HCT116 (cell line): ENCODE data around the gene TYRP1. TPM values are rescaled to one million over a fixed set of nuclear protein-coding genes. Genes with fewer than 3 reads are reported as not detected.

Experiments
- ATAC-seq: fragments of 200-7000 bp; cut with Tn5 transposase; 2 replicates; pipeline ENCODE4 v1.9.1; 2020; ENCODE audit warnings: mild to moderate bottlenecking, moderate library complexity
- BruUV-seq: library from RNA; stranded (reverse); fragments of 400-500 nt; replicated peaks from 2 replicates; lab custom pipeline; 2021; lab: Mats Ljungman, UMichigan
- CTCF ChIA-PET: fragments of 300-600 bp; sonication (Branson Sonifier 250); formaldehyde crosslinking; loops from one replicate; lab custom pipeline; 2021; ENCODE audit warnings: antibody characterized with exemption; lab: Charles Lee
- POLR2A ChIA-PET: fragments of 300-600, 350-600 bp; sonication (Branson Sonifier 250); formaldehyde crosslinking; loops from one replicate; lab custom pipeline; 2021; ENCODE audit warnings: antibody characterized with exemption; lab: Charles Lee
- RAD21 ChIA-PET, 2 experiments: fragments of 300-600 bp; sonication (Branson Sonifier 250); formaldehyde crosslinking; loops; one replicate each; lab custom pipeline; 2023; ENCODE audit warnings: low total read pairs in 2 of 2; ENCODE audit not compliant: uncharacterized antibody in 2 of 2, unreplicated experiment in 2 of 2, low non-redundant PET in 1 of 2; lab: Charles Lee
- DNase-seq: peaks from one replicate; pipeline ENCODE4 v3.0.0-alpha.2; 2010; ENCODE audit warnings: low read depth, low spot score
- H2AFZ ChIP-seq: fragments of 200-600 bp; shearing (Covaris generic), sonication (generic); 2 replicates; pipeline ENCODE4 v1.6.1; 2017; ENCODE audit warnings: low read depth, mixed run types, mixed read lengths, antibody characterized with exemption, low read length; ENCODE audit not compliant: poor library complexity, severe bottlenecking
- H3K27ac ChIP-seq: 2 replicates; pipeline ENCODE4 v1.5.1; 2012; ENCODE audit warnings: low read depth, low read length
- H3K27me3 ChIP-seq: fragments of 200-600 bp; sonication (generic); 2 replicates; pipeline ENCODE4 v1.6.1; 2016; ENCODE audit warnings: mixed run types, low read length, mixed read lengths; ENCODE audit not compliant: insufficient read depth
- H3K36me3 ChIP-seq, 2 experiments: fragments of 200-500 bp in 1 of 2; fragments of 200-600 bp in 1 of 2; sonication (Bioruptor generic) in 1 of 2; sonication (generic) in 1 of 2; 2 replicates each; pipeline versions ENCODE4 v1.5.1 to v1.6.1; 2014 to 2016; ENCODE audit warnings: low read length in 2 of 2, inconsistent platforms in 1 of 2, mixed read lengths in 1 of 2, mixed run types in 1 of 2; ENCODE audit not compliant: insufficient read depth in 2 of 2, control insufficient read depth in 1 of 2
- H3K4me1 ChIP-seq, 2 experiments: fragments of 200-600 bp in 1 of 2; sonication (generic) in 1 of 2; 2 replicates each; pipeline versions ENCODE4 v1.5.1 to v1.6.1; 2012 to 2017; ENCODE audit warnings: low read length in 2 of 2, inconsistent platforms in 1 of 2, mild to moderate bottlenecking in 1 of 2, mixed read lengths in 1 of 2, mixed run types in 1 of 2, moderate library complexity in 1 of 2; ENCODE audit not compliant: insufficient read depth in 2 of 2, control insufficient read depth in 1 of 2
- H3K4me2 ChIP-seq: fragments of 200-600 bp; sonication (generic); 2 replicates; pipeline ENCODE4 v1.6.1; 2017; ENCODE audit warnings: mixed run types, low read length, mixed read lengths
- H3K4me3 ChIP-seq, 2 experiments: fragments of 200-600 bp in 1 of 2; sonication (generic) in 1 of 2; replicated peaks in 1 of 2; 2 replicates each; pipeline ENCODE4 v1.5.1; 2011 to 2016; ENCODE audit warnings: low read length in 2 of 2, control low read depth in 1 of 2, low read depth in 1 of 2, mild to moderate bottlenecking in 1 of 2, mixed read lengths in 1 of 2, mixed run types in 1 of 2
- H3K79me2 ChIP-seq: fragments of 200-600 bp; sonication (generic); 2 replicates; pipeline ENCODE4 v1.6.1; 2017; ENCODE audit warnings: mild to moderate bottlenecking, mixed run types, low read length, moderate library complexity, mixed read lengths; ENCODE audit not compliant: insufficient read depth
- H3K9ac ChIP-seq: fragments of 200-600 bp; sonication (generic); 2 replicates; pipeline ENCODE4 v1.6.1; 2016; ENCODE audit warnings: low read length, mixed read lengths
- H3K9me2 ChIP-seq: fragments of 200-600 bp; sonication (generic), shearing (Covaris generic); 2 replicates; pipeline ENCODE4 v1.6.1; 2017; ENCODE audit warnings: mixed run types, mild to moderate bottlenecking, moderate library complexity; ENCODE audit not compliant: insufficient read depth
- H3K9me3 ChIP-seq, 2 experiments: fragments of 200-500 bp in 1 of 2; fragments of 200-600 bp in 1 of 2; sonication (Bioruptor generic) in 1 of 2; sonication (generic) in 1 of 2; 2 replicates each; pipeline ENCODE4 v1.6.1; 2014 to 2017; ENCODE audit warnings: low read length in 2 of 2, mixed read lengths in 2 of 2, inconsistent platforms in 1 of 2, low read depth in 1 of 2, mild to moderate bottlenecking in 1 of 2, mixed run types in 1 of 2, moderate library complexity in 1 of 2; ENCODE audit not compliant: control insufficient read depth in 1 of 2, insufficient read depth in 1 of 2
- H4K20me1 ChIP-seq: fragments of 200-600 bp; sonication (generic), shearing (Covaris generic); 2 replicates; pipeline ENCODE4 v1.6.1; 2017; ENCODE audit warnings: mixed run types, mild to moderate bottlenecking, moderate library complexity; ENCODE audit not compliant: insufficient read depth
- CEBPB ChIP-seq: IDR thresholded peaks from 2 replicates; pipeline ENCODE4 v1.6.1; 2012; ENCODE audit warnings: low read depth
- EGR1 ChIP-seq: IDR thresholded peaks from 2 replicates; pipeline ENCODE4 v1.6.1; 2012; ENCODE audit warnings: low read depth
- POLR2A ChIP-seq: IDR thresholded peaks from 2 replicates; pipeline ENCODE4 v1.7.0; 2011; ENCODE audit warnings: borderline replicate concordance; ENCODE audit not compliant: insufficient read depth, insufficient read length; ENCODE audit errors: extremely low read depth
- SIN3A ChIP-seq: IDR thresholded peaks from 2 replicates; pipeline ENCODE4 v1.6.1; 2012; ENCODE audit warnings: low read depth
- intact Hi-C: fragments of 100-400 bp; cut with micrococcal nuclease; formaldehyde crosslinking; loops from 2 replicates; pipeline ENCODE4 v1.10.0; 2022
- total RNA-seq: library from RNA; stranded (reverse); gene quantifications from one replicate; pipeline ENCODE4 v1.2.1, GENCODE V29; 2021; ENCODE audit not compliant: unreplicated experiment

Gene TYRP1
- total RNA-seq, 1 experiment from 2014 or later: not detected

GRCh38 chr9:12739014-12739652 lies 45.9 kb downstream of the TYRP1 start:
- Histone ChIP-seq H4K20me1 (no peaks in the 10 kb centered on the region), H3K79me2 (no peaks in the 10 kb centered on the region), H3K36me3 (no peaks in the 10 kb centered on the region), H3K27me3 (no peaks in the 10 kb centered on the region), H3K4me1 (no peaks in the 10 kb centered on the region), H3K9me3 (no peaks in the 10 kb centered on the region), H2AFZ (no peak overlapping the region), H3K9ac (no peak overlapping the region), H3K9me2 (no peaks in the 10 kb centered on the region), H3K4me2 (no peak overlapping the region), H3K27ac (no peak overlapping the region), H3K4me3 (no peak overlapping the region)
- intact Hi-C loops: no loop called here
- TF ChIP-seq SIN3A (no peak), CEBPB (no peak)
- CTCF ChIA-PET: interaction anchor here (1.7 kb wide), 1 partner anchor 17 kb away, joined by 5 read pairs; no protein-coding TSS in a partner anchor
- DNase-seq: no peak
- POLR2A ChIA-PET: interaction anchor here (1.2 kb wide), 1 partner anchor 76 kb away, joined by 3 read pairs; no protein-coding TSS in a partner anchor
- RAD21 ChIA-PET: interaction anchor here in 1 of 2 experiments (0.6 kb wide), 1 partner anchor 82 kb away, joined by 3 read pairs; no protein-coding TSS in a partner anchor
- no peak for ATAC-seq
- no TSS peak for BruUV-seq

- intact Hi-C loops: no loop called here
- H3K79me2 ChIP-seq: no peaks in the 10 kb centered on the region
- H3K4me1 ChIP-seq: no peaks in the 10 kb centered on the region
- no peaks in the 10 kb centered on the region for H3K36me3 ChIP-seq
- ChIA-PET RAD21 (no interaction called here), CTCF (no interaction called here), POLR2A (no interaction called here)
- H3K9ac ChIP-seq: no peak overlapping the region
- no peaks in the 10 kb centered on the region for H3K9me3 ChIP-seq
- no peaks in the 10 kb centered on the region for H3K9me2 ChIP-seq
- no peak for DNase-seq
- H3K4me3 ChIP-seq: no peak overlapping the region
- H3K27ac ChIP-seq: no peak overlapping the region
- no TSS peak for BruUV-seq
- peak; percentile 80 for TF ChIP-seq EGR1
- no peak for TF ChIP-seq POLR2A
- no peaks in the 10 kb centered on the region for H3K27me3 ChIP-seq
- H3K4me2 ChIP-seq: no peak overlapping the region
- H2AFZ ChIP-seq: no peak overlapping the region
- ATAC-seq: no peak
- H4K20me1 ChIP-seq: no peaks in the 10 kb centered on the region
Observed at GRCh38 chr9:12740845-12741244, 47.7 kb downstream of the TYRP1 start.
